ENCODE measurements around the gene FBXW5. TPM values are rescaled to one million over a fixed set of nuclear protein-coding genes. Genes with fewer than 3 reads are reported as not detected.

FBXW5 gene
- total RNA-seq, 1 experiment from 2014 or later, result 101 TPM

GRCh38 chr9:136963341-136963740, 18.8 kb upstream of the FBXW5 start:
- Histone ChIP-seq H3K9me2 (ENCODE audit: insufficient read depth) (no peaks in the 10 kb centered on the region), H3K36me3 (ENCODE audit: low read depth) (no peaks in the 10 kb centered on the region), H3K27ac (no peak overlapping the region), H2AFZ (no peak overlapping the region), H3F3A (ENCODE audit: insufficient read depth, low read depth) (peaks cover 8% of the 10 kb centered on the region; the same call in 1 of the 2 replicates), H3K27me3 (ENCODE audit: insufficient read depth, low read depth) (no peaks in the 10 kb centered on the region), H3K4me1 (replicated peaks; ENCODE audit: insufficient read depth) (peaks cover 10% of the 10 kb centered on the region), H3K9me3 (ENCODE audit: insufficient read depth, low read depth) (no peaks in the 10 kb centered on the region), H3K79me2 (ENCODE audit: low read depth) (no peaks in the 10 kb centered on the region), H3K4me2 (no peak overlapping the region), H3K4me3 (no peak overlapping the region), H4K20me1 (ENCODE audit: insufficient read depth) (no peaks in the 10 kb centered on the region)
- TF ChIP-seq CTCF (conservative IDR thresholded peaks at IDR 0.05), result no peak
- no peak for TF ChIP-seq EZH2 (IDR thresholded peaks at IDR 0.05; ENCODE audit: low read depth)
- no TSS peak for BruUV-seq (replicated peaks)
- ChIA-PET CTCF (interaction anchor here (0.5 kb wide), 1 partner anchor 58 kb away, joined by 3 read pairs; no protein-coding TSS in a partner anchor), POLR2A (ENCODE audit: unreplicated experiment) (no interaction called here)
- no peak for DNase-seq
- intact Hi-C loops (cut with micrococcal nuclease; ENCODE audit: unreplicated experiment), result no loop called here

GRCh38 chr9:136962701-136963248, 18.2 kb upstream of the FBXW5 start:
- TF ChIP-seq CTCF (conservative IDR thresholded peaks at IDR 0.05) (no peak), EZH2 (IDR thresholded peaks at IDR 0.05; ENCODE audit: low read depth) (no peak)
- DNase-seq, result no peak

GRCh38 chr9:136962163-136962562, 17.6 kb upstream of the FBXW5 start:
- no peaks in the 10 kb centered on the region for H3K9me2 ChIP-seq (ENCODE audit: insufficient read depth)
- POLR2A ChIA-PET (ENCODE audit: unreplicated experiment), result interaction anchor here (0.5 to 0.9 kb wide), 2 partner anchors 8 to 115 kb away, joined by 6 read pairs; no protein-coding TSS in a partner anchor
- H3K9me3 ChIP-seq (ENCODE audit: insufficient read depth, low read depth), result no peaks in the 10 kb centered on the region
- H4K20me1 ChIP-seq (ENCODE audit: insufficient read depth), result no peaks in the 10 kb centered on the region
- CTCF ChIA-PET, result no interaction called here
- no peaks in the 10 kb centered on the region for H3K27me3 ChIP-seq (ENCODE audit: insufficient read depth, low read depth)
- no peak overlapping the region for H2AFZ ChIP-seq
- intact Hi-C loops (cut with micrococcal nuclease; ENCODE audit: unreplicated experiment), result no loop called here
- H3K4me2 ChIP-seq, result no peak overlapping the region
- no peak for DNase-seq
- H3K79me2 ChIP-seq (ENCODE audit: low read depth), result no peaks in the 10 kb centered on the region
- BruUV-seq (replicated peaks), result no TSS peak
- no peak overlapping the region for H3K4me3 ChIP-seq
- peaks cover 10% of the 10 kb centered on the region for H3K4me1 ChIP-seq (replicated peaks; ENCODE audit: insufficient read depth)
- no peak overlapping the region for H3K27ac ChIP-seq
- H3F3A ChIP-seq (ENCODE audit: insufficient read depth, low read depth), result peaks cover 8% of the 10 kb centered on the region; the same call in 1 of the 2 replicates
- H3K36me3 ChIP-seq (ENCODE audit: low read depth), result no peaks in the 10 kb centered on the region
- TF ChIP-seq EZH2 (IDR thresholded peaks at IDR 0.05; ENCODE audit: low read depth) (no peak), CTCF (conservative IDR thresholded peaks at IDR 0.05) (no peak)

More at GRCh38 chr9:136962701-136963248, 18.2 kb upstream of the FBXW5 start:
- no peaks in the 10 kb centered on the region for H3K36me3 ChIP-seq (ENCODE audit: low read depth)
- POLR2A ChIA-PET (ENCODE audit: unreplicated experiment), result interaction anchor here (0.5 to 0.9 kb wide), 2 partner anchors 9 to 116 kb away, joined by 6 read pairs; no protein-coding TSS in a partner anchor
- no peak overlapping the region for H2AFZ ChIP-seq
- intact Hi-C loops (cut with micrococcal nuclease; ENCODE audit: unreplicated experiment), result no loop called here
- H4K20me1 ChIP-seq (ENCODE audit: insufficient read depth), result no peaks in the 10 kb centered on the region
- H3K9me2 ChIP-seq (ENCODE audit: insufficient read depth), result no peaks in the 10 kb centered on the region
- no peak overlapping the region for H3K4me3 ChIP-seq
- H3K79me2 ChIP-seq (ENCODE audit: low read depth), result no peaks in the 10 kb centered on the region
- no TSS peak for BruUV-seq (replicated peaks)
- no peaks in the 10 kb centered on the region for H3K27me3 ChIP-seq (ENCODE audit: insufficient read depth, low read depth)
- CTCF ChIA-PET, result interaction anchor here (0.5 kb wide), 1 partner anchor 58 kb away, joined by 3 read pairs; no protein-coding TSS in a partner anchor
- H3K9me3 ChIP-seq (ENCODE audit: insufficient read depth, low read depth), result no peaks in the 10 kb centered on the region
- peaks cover 8% of the 10 kb centered on the region; the same call in 1 of the 2 replicates for H3F3A ChIP-seq (ENCODE audit: insufficient read depth, low read depth)
- H3K4me2 ChIP-seq, result no peak overlapping the region
- no peak overlapping the region for H3K27ac ChIP-seq
- H3K4me1 ChIP-seq (replicated peaks; ENCODE audit: insufficient read depth), result peaks cover 10% of the 10 kb centered on the region

Measured in PC-9 (cell line).